ENCODE measurements around the gene FAM118B.

The FAM118B gene

GRCh38 chr11:126211236-126212088 lies at the start of gene FAM118B, which contains the start of gene RPUSD4:
FAM118B (plus strand) TSS chr11:126211782; CDS start chr11:126235002, 23,220 bp downstream.
RPUSD4 (minus strand) TSS chr11:126211650; CDS start chr11:126211638, 12 bp downstream.
- DNase-seq (ENCODE audit: low read depth in 2 of 2) = peak; percentile 97 to 99

- DNase-seq (ENCODE audit: low read depth in 2 of 2) = no peak
Observed at GRCh38 chr11:126162306-126163030, 49.1 kb upstream of the FAM118B start.

- no peak for DNase-seq (ENCODE audit: low read depth in 2 of 2)
Observed at GRCh38 chr11:126163074-126163700, 48.4 kb upstream of the FAM118B start.

GRCh38 chr11:126163779-126164178 lies 47.8 kb upstream of the FAM118B start:
- no peak for DNase-seq (ENCODE audit: low read depth in 2 of 2)

DNA sequence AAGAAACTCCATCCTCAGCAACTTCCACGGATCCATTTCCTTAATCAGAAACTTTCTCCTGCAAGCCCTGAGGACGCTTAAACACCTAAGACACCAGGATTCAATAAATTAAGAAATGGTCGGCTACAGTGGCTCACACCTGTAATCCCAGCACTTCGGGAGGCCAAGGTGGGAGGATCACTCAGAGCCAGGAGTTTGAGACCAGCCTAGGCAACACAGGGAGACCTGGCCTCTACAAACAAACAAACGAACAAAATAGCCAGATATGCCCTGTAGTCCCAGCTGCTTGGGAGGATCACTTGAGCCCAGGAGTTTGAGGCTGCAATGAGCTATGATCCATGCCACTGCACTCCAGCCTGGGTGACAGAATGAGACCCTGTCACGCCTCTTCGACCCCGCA lies 46.8 kb upstream of the FAM118B start:
- no peak for DNase-seq (ENCODE audit: low read depth in 2 of 2)

DNA sequence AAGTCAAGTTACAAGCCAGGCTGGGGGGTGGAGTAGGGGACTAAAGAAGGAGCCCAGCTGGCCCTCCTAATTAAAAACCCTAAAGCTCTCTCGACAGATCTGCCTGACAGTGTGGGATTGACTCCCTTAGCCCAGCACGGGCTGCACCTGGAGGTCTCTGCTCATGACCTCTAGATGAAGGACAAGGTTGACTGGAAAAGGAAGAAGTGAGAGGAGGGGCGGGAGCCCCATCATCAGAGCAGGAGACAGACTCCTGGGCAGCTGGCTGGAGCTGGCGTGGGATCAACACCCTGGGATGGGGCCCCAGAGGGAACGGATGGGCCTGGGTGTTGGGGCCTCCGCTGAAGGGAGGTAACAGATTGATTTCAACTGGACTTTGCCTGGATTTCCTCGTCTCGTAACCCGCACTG lies 46.3 kb upstream of the FAM118B start:
- DNase-seq (ENCODE audit: low read depth in 2 of 2) = no peak

DNA sequence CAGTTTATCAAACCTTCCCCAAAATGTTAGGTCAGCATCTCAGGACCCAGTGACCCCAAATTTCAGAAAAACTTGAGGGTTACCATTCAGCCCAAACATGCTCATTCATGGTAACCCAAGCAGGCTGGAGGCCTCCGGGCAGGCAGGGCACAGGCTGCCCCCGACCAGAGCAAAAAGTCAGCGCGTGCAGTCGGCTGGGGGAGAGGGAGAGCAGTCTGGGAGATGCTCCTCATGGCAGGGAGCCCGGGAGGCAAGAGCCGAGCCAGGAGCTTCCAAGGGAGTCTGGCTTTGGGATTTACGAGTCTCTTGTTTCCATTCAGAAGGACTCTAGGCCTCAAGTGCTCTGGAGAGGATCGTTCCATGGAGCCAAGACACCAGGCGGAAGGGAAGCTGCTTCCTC lies 45.8 kb upstream of the FAM118B start:
- DNase-seq (ENCODE audit: low read depth in 2 of 2) = no peak

- no peak for DNase-seq (ENCODE audit: low read depth in 2 of 2)
Observed at GRCh38 chr11:126166413-126166812, 45.2 kb upstream of the FAM118B start.

- DNase-seq (ENCODE audit: low read depth in 2 of 2) = no peak
Observed at GRCh38 chr11:126167488-126167887, 44.1 kb upstream of the FAM118B start.

DNA sequence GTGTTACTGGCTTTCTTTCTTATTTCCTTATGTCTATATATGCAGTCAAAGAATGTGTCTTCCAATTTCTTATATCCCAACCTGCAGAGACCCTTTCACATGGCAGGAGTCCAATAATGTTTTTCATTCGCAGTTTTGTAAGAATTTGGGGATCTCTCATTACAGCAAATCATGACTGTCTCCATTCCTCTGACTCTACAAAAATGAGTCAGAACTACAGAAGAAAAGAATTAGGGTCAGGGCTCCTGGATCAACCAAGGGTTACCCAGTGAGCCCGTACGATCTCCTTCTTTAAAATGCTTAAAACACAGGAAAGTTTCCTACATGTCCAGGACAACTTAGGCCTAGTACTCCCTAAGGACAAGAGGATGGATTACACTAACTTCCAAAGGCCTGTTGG lies 42.3 kb upstream of the FAM118B start:
- no peak for DNase-seq (ENCODE audit: low read depth in 2 of 2)

- DNase-seq (ENCODE audit: low read depth in 2 of 2) = no peak
Observed at GRCh38 chr11:126172596-126173038, 39.0 kb upstream of the FAM118B start.

DNA sequence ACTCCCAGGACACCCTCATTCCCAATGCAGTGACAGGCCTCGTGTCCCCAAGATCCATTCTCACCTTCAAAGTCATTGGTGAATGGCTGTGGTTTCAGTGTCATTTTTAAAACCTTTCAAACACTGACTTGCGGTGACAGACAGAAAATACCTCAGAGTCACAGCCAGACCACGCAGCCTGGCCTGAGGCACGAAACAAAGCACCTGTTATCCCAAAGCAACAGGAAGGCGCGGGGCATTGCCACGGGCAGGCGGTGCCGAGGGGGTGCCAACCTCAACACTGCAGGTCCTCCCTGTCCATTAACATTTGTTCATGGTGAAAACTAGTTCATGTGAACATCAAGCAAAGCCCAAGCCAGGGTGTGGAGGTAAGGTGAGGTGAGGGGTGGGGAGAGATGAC lies 38.3 kb upstream of the FAM118B start:
- DNase-seq (ENCODE audit: low read depth in 2 of 2) = no peak

DNA sequence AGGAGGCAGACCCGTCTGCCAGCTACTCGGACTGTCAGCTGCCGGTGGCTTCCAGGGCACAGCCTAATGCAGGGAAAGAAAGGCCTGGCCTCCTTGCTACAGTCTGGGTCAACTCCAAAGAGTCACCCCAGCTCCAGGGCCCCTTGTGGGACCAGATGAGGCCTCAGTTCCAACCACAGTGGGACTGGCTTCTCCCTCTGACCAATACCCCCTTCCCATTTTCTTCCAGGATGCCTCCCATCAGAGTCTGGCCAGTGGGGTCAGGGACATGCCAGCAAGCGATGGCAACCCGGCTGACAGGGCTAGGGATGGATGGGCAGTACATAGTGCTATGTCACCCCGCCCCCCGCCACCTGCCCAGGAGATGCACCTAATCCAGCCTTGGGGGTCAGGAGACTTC lies 36.8 kb upstream of the FAM118B start:
- no peak for DNase-seq (ENCODE audit: low read depth in 2 of 2)

DNA sequence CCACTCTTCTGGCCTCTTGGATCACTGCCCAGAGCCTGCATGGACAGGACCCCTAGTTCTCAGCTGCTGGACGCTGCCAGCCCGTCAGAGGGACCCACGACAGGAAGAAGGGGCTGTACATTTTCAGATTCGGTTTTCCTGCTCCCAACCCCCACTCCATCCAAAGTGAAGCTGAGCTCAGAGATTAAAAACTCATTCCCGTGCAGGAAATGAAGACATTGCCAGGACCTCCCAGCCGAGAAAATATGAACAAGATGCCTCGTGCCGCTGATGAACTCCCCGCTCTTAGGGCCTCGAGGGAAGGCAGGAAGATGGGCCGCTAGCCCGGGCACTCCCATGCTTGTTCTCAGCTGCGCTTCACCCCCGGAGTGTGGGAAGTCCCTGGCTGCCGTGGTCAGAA lies 36.2 kb upstream of the FAM118B start:
- DNase-seq (ENCODE audit: low read depth in 2 of 2) = no peak

DNA sequence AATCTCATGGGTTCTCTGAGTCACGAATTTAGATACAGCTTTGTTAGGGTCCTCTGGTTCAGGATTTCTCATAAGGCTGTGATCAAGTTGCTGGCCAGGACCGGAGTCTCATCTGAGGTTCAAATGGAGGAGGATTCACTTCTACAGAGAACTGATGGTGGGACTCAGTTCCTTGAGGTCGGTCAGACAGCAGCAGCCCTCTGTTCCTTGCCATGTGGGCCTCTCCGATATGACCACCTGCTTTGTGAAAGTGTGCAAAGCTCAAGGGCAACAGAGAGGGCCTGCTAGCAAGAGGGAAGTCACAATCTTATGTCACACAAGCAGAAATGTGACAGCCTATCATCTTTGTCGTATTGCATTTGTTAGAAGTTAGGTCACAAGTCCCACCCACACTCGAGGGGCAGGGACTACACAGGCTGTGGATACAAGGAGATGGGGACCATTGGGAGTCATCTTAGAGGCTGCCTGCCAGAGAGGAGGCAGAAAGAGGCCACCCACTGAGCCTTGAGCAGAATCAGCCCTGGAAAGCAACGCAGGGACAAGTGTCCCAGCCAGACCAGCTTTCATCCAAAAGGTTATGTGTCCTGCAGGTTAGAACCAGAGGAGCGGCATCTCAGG lies 34.6 kb upstream of the FAM118B start:
- DNase-seq (ENCODE audit: low read depth in 2 of 2) = no peak

DNA sequence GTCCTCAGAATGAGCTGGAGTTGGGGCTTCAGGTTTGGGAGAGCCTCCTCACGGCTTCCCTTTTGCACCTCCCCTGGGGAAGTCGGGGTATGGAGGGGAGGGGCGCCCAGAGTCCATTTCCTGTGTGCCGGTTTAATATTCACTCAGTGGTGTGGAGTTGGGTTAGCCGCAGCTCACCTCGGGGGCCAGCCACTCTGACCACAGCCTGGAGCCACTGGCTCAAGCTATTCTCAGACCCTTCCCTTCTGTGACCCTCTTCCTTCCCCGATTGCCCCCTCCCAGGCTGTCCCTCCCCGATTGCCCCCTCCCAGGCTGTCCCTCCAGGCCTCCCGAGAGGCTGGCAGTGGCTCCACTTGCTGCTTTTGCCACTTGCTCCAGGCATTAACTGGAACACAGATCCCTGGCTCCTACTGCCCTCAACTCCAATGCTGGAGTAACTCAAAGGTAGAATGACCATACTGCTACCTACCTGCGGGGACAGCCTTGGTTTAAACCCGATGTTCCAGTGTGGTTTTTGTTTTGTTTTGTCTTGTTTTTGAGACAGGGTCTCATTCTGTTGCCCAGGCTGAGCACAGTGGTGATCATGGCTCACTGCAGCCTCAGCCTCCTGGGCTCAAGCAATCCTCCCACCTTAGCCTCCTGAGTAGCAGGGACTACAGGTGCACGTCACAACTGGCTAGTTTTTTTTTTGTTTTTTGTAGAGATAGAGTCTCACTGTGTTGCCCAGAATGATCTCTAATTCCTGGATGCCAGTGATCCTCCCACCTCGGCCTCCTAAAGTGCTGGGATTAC lies 29.4 kb upstream of the FAM118B start:
- DNase-seq (ENCODE audit: low read depth in 2 of 2) = no peak

DNA sequence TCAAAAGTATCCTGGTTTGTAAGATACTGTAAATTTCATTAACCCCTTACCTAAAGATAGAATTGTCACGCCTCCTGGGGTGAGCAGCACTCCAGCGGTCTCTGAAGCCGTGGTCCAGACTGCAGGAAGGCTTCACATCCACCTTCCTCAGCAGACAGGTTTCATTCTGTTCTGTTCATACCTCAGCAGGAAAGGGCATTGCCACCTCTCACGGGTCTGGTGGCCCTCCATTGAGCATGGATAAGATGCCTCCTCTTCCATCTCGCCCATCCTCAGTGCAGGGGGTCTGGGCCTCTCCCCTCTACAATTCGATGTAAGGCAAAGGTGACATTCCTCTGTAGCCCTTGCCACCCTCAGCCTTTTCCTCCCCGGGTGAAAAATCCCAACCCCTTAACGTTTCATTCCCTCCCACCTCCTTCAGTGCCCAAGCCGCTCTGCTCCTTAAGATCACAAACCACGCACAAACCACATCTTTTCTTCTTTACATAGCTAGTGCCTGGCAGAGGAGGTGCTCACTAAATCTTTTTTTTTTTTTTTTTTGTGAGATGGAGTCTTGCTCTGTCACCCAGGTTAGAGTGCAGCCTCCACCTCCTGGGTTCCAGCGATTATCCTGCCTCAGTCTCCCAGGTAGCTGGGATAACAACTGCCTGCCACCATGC lies 28.7 kb upstream of the FAM118B start:
- no peak for DNase-seq (ENCODE audit: low read depth in 2 of 2)

GRCh38 chr11:126185259-126186024 lies 26.1 kb upstream of the FAM118B start:
- DNase-seq (ENCODE audit: low read depth in 2 of 2) = no peak

- DNase-seq (ENCODE audit: low read depth in 2 of 2) = no peak
Observed at GRCh38 chr11:126186025-126186698, 25.4 kb upstream of the FAM118B start.

Measured in stimulated activated CD8-positive, alpha-beta memory T cell treated with anti-CD3 and anti-CD28 coated beads, Interleukin-2, amount 100 ng/mL, for 48 hours (primary cell).